Measurements from ENCODE around the gene CACFD1.

CACFD1 gene

DNA sequence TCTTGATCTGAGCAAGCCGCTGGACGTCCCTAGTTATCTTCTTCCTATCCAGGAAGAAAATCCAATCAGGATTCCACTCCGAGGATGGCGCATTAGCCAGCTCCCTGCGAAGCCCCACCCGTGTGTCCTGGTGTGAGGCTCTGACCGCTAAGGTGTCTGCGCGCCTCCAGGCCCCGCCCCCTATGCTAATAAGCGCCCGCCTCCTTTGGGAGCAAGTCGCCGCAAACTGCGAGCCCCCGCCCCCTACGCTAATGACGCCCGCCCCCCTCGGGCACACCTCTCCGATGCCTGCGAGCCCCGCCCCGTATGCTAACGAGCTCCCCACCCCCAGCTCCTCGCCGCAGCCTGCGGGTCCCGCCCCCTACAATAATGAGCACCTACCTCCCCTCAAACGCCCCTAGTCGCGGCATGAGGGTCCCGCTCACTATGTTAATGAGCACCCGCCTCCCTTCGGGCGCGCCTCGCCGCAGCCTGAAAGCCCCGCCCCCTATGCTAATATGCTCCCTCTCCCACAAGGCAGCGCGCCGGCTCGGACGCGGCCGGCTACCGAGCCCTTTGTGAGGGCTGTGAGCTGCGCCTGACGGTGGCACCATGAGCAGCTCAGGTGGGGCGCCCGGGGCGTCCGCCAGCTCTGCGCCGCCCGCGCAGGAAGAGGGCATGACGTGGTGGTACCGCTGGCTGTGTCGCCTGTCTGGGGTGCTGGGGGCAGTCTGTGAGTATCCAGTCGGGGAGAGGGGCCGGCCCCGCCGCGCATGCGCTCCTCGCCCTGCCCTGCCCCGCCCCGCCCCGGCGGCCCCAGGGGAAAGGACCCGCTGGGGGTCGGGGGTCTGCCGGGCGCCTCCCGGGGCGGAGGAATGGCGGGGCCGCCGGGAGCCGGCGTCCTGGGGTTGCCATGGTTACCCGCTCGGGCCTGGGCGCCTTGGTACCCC lies at the start of gene CACFD1:
TSS of gene CACFD1 (plus strand) at position 503 of the 929 bp plus-strand sequence. CDS start at position 592, 89 bp downstream.
- DNase-seq: peak; percentile 77 to 94

DNA sequence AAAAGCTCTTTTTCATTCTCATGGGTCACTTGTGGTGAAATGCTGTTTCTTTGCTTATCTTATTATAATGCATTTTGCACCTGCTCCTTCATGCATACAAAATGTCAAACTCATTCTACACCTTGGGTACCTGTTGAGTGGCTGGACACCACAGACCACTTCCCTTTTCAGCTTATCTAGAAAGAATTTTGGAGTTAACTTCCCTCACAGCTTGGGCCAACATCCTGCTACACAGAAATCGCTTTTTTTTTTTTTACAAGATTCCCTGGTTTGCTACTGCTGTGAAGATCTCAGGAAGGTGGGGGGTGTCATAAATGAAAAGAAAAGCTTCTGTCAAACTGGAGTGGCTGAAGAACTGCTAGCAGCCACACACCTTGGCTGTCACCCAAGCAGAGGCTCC lies 44.6 kb upstream of the CACFD1 start:
- no peak for DNase-seq

DNA sequence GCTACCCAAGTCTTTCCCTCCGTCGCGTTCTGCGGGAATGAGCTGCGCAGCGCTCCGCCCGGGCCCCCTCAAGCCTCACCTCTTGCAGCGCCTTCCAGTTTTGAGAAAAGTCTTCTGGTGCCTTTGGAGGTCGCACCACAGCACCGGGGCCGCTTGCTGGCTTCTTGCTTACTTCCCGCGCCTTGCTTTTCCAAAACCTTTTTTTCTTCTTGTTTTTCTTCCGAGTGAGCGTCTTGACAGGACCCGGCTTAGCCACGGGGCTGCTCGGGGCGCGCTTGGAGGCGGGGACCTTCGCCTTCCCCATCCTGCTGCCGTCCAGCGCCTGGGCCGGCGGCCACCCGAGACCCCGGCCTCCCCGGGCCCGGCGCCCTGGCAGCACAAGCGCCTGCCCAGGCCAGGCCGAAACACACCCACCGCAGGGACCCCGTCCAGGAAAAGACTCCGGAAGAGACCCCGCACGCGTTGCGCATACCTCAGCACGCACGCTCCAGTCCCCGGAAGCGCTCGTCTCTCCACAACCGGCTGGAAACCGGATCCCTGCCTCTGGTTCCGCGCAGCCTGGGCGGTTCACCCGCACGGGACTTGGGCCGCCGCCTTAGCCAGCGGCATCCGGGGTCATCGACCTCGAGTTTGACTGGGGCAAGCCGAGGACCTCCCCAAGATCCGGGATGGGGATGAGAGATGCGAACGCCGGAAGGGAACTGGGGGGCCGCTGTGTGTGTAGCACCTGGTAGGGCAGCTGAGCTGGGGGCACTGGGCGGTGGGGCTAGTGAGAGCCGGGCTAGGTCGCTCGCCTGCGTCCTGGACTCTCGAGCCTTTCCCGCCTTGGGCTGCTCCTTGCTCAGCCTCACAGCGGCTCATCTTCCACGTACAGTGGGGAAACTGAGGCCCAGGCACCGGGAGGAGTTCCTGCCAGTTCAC lies 42.0 kb upstream of the CACFD1 start, which contains the start of gene REXO4:
TSS of gene REXO4 (minus strand) at position 470 of the 921 bp plus-strand sequence. CDS start at position 304, 166 bp downstream.
- peak; percentile 8 to 33 for DNase-seq

- no peak for DNase-seq
Measured at GRCh38 chr9:133419005-133419404, 40.8 kb upstream of the CACFD1 start.

- no peak for DNase-seq
Measured at GRCh38 chr9:133420392-133420827, 39.4 kb upstream of the CACFD1 start.

DNA sequence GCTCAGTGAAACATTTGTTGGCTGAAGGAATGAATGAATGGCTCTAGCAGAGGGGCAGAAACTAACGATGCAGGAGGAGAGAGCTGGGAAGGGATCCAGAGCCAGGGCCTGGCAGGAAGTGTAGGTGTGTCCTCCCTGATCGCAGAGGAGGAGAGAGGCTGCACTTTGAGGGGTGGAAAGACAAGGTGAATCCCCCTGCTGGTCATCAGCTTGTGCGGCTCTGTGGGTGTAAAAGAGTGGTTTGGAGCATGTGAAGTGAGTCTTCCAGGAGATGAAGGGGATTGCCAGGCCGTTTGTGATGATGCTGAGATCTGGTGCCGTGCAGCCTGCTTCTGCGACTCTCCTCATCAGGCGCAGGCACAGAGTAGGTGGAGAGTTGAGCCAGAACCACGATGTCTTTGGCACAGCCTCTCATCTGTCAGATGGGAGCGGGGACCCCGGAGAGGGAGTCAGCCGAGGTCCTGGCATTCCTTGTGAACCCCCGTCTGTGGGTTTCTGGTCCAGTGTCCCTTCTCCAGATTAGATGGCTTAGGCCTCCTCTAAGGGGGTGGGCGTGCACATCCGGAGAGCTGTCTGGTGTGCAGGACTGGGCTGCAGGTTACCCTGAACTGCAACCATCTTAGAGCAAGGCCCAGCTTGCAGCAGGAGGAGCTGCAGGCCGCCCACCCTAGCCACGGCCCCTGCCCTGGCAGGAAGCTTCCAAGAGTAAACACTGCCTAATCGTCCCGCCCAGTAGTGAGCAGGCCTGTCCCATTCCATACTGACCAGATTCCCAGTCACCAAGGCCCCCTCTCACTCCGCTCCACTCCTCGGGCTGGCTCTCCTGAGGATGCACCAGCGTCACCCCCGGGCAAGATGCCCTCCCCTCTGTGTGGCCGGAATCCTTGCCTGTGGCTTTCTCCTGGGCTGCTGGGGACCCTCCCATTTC lies 37.9 kb upstream of the CACFD1 start, which contains the start of gene ADAMTS13:
TSS of gene ADAMTS13 (plus strand) at position 753 of the 928 bp plus-strand sequence. CDS start at position 830, 77 bp downstream.
- DNase-seq: no peak

DNA sequence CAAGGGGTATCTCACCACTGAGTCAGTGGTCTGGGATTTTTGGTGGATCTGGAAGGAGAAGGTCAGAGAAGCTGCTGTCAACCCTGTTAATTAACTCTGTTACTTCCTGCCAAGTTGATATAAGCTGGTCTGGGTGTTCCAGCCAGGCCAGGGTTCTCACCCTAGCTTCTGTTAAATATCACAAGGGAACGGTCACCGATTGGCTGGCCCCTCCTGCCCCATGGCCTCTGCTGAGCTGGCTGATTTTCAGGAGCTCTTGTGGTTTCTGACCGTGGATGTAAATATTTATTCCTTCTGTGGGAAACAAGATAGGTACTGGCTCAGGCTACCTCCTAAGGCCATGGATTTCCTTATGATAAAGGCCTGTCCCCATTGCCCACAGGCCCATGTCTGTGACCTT lies 36.6 kb upstream of the CACFD1 start:
- no peak for DNase-seq

GRCh38 chr9:133424187-133424586 lies 35.6 kb upstream of the CACFD1 start:
- DNase-seq: no peak

GRCh38 chr9:133425049-133425632 lies 34.6 kb upstream of the CACFD1 start:
- DNase-seq: no peak

GRCh38 chr9:133426011-133426410 lies 33.8 kb upstream of the CACFD1 start:
- DNase-seq: no peak

- no peak for DNase-seq
Measured at GRCh38 chr9:133427658-133428348, 32.0 kb upstream of the CACFD1 start.

DNA sequence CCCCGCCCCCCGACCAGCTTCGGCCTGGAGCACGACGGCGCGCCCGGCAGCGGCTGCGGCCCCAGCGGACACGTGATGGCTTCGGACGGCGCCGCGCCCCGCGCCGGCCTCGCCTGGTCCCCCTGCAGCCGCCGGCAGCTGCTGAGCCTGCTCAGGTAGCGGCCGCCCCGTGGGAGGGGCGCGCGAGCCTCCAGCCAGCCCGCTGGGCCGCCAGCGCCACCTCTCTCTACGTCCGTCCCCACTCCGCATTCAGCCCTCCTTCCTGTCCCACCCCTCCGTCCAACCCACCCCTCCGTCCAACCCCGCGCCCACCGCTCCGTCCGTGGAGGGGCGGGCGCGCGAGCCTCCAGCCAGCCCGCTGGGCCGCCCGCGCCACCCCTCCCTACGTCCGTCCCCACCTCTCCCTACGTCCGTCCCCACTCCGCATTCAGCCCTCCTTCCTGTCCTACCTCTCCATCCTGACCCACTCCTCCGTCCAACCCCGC lies 31.1 kb upstream of the CACFD1 start:
- no peak for DNase-seq

DNA sequence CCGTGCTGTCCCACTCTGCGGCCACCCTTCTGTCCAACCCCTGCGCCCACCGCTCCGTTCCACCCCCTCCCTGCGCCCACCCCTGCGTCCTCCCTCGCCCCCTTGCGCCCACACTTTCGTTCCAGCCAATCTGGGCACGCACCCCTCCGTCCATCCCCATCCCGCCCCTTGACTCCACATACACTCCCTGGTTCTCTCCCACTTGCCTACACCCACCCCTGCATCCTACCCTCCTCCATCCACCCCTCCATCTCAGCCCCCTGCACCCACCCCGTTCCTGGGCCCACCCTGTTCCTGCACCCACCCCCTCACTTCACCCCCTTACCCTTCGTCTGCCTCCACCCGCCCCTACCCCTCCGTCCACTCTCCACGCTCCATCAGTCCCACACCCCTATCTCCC lies 30.6 kb upstream of the CACFD1 start:
- no peak for DNase-seq

DNA sequence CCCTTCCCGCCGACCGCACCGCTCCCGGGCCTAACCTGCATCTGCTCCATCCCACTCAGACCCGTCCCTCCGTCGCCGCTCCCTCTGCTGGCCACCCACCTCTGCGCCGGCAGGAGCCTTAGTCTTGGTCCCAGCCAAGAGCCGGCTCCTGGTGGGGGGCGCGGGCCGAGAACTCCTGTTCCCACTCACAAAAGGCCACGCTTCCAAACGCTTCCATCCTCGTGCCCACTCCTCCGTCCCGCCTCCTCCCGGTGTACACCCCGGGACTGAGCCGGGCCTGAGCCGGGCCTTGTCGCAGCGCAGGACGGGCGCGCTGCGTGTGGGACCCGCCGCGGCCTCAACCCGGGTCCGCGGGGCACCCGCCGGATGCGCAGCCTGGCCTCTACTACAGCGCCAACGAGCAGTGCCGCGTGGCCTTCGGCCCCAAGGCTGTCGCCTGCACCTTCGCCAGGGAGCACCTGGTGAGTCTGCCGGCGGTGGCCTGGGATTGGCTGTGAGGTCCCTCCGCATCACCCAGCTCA lies 30.1 kb upstream of the CACFD1 start:
- no peak for DNase-seq

- no peak for DNase-seq
Measured at GRCh38 chr9:133430244-133430643, 29.5 kb upstream of the CACFD1 start.

- no peak for DNase-seq
Measured at GRCh38 chr9:133433351-133433843, 26.4 kb upstream of the CACFD1 start.

- DNase-seq: no peak
Measured at GRCh38 chr9:133436681-133437080, 23.1 kb upstream of the CACFD1 start.

GRCh38 chr9:133437753-133438531 lies 21.8 kb upstream of the CACFD1 start:
- DNase-seq: no peak

- DNase-seq: no peak
Measured at GRCh38 chr9:133439337-133439736, 20.4 kb upstream of the CACFD1 start.

GRCh38 chr9:133440874-133441273 lies 18.9 kb upstream of the CACFD1 start:
- DNase-seq: no peak

Data from NCI-H187 (cell line).